Small intestine (tissue), 7 donors: ENCODE data around the gene LRRC56. TPM values are rescaled to one million over a fixed set of nuclear protein-coding genes. Genes with fewer than 3 reads are reported as not detected.

Source experiments
- DNase-seq, 2 donors: peaks; one replicate each; pipeline versions ENCODE4 v3.0.0 to v3.0.0-alpha.2; 2013
- FAIRE-seq: peaks from 2 replicates; lab custom pipeline; 2012; peaks lifted over from hg19 to GRCh38; lab: Jason Lieb, UNC
- H3K27ac ChIP-seq, 3 donors: one replicate each; pipeline ENCODE4 v1.5.1; 2013; ENCODE audit warnings: low read length in 2 of 3, mild to moderate bottlenecking in 2 of 3, control low read depth in 1 of 3, inconsistent platforms in 1 of 3, low read depth in 1 of 3, moderate library complexity in 1 of 3
- H3K27me3 ChIP-seq, 3 donors: one replicate each; pipeline ENCODE4 v1.6.1; 2013; ENCODE audit warnings: low read length in 3 of 3, inconsistent platforms in 1 of 3; ENCODE audit not compliant: control insufficient read depth in 3 of 3, insufficient read depth in 3 of 3
- H3K36me3 ChIP-seq, 3 donors: one replicate each; pipeline ENCODE4 v1.6.1; 2013; ENCODE audit warnings: low read length in 3 of 3, inconsistent platforms in 1 of 3, low read depth in 1 of 3, mild to moderate bottlenecking in 1 of 3, moderate library complexity in 1 of 3; ENCODE audit not compliant: control insufficient read depth in 3 of 3, insufficient read depth in 2 of 3
- H3K4me1 ChIP-seq, 3 donors: one replicate each; pipeline ENCODE4 v1.6.1; 2013; ENCODE audit warnings: low read length in 2 of 3, inconsistent platforms in 1 of 3, low read depth in 1 of 3, mild to moderate bottlenecking in 1 of 3, moderate library complexity in 1 of 3; ENCODE audit not compliant: control insufficient read depth in 3 of 3, insufficient read depth in 2 of 3
- H3K4me3 ChIP-seq, 3 donors: one replicate each; pipeline ENCODE4 v1.5.1; 2013; ENCODE audit warnings: low read length in 3 of 3, control low read depth in 1 of 3, inconsistent platforms in 1 of 3, low read depth in 1 of 3, mild to moderate bottlenecking in 1 of 3, moderate library complexity in 1 of 3
- H3K9me3 ChIP-seq, 2 donors: one replicate each; pipeline ENCODE4 v1.6.1; 2013; ENCODE audit warnings: low read depth in 1 of 2, low read length in 1 of 2; ENCODE audit not compliant: control insufficient read depth in 2 of 2, insufficient read depth in 1 of 2
- WGBS, 3 donors: extraction: QIAGEN DNeasy Blood & Tissue Kit; methylation state at CpG; one replicate each; pipeline ENCODE4 v1.1.7; 2013; 5-methylcytosine and 5-hydroxymethylcytosine counted together
- polyA plus RNA-seq, 4 donors: library from polyadenylated mRNA; stranded (reverse) in 3 of 4; unstranded in 1 of 4; fragments of 200-250 nt in 3 of 4; fragments of 120-200 nt in 1 of 4; gene quantifications; one replicate each; pipeline versions ENCODE4 v1.2.1 to v1.2.3, GENCODE V29; 2013
- donor health status: healthy with polysubstance abuse.
- donor health status: control.
- donor health status: control.
- donor health status: Bipolar disorder and iron deficiency.
- donor health status: healthy.

Gene LRRC56
- polyA plus RNA-seq, 4 donors, result 0.54 to 2.7 (median 1.0) TPM

- WGBS, 3 donors, result 94 to 97% (median 97%) methylated on average over 24 of the region's 24 CpGs
- H3K36me3 ChIP-seq, result peaks cover 15 to 87% (median 20%) of the 10 kb centered on the region in 3 donors
- no peaks in the 10 kb centered on the region for H3K27me3 ChIP-seq
- peaks cover 0 to 6% (median 0%) of the 10 kb centered on the region in 3 donors for H3K4me1 ChIP-seq
- no peaks in the 10 kb centered on the region for H3K9me3 ChIP-seq
- no peak overlapping the region for H3K4me3 ChIP-seq
- H3K27ac ChIP-seq, result no peak overlapping the region
- FAIRE-seq, result no peak
- no peak for DNase-seq
Observed at GRCh38 chr11:499201-500076, 37.9 kb upstream of the LRRC56 start.

GRCh38 chr11:501001-501682 is 36.2 kb upstream of the LRRC56 start:
- H3K36me3 ChIP-seq, result peaks cover 11 to 74% (median 14%) of the 10 kb centered on the region in 3 donors
- WGBS, 3 donors, result 94 to 97% (median 97%) methylated on average over 23 to 24 of the region's 24 CpGs
- no peak for FAIRE-seq

GRCh38 chr11:501683-502287 is 35.5 kb upstream of the LRRC56 start:
- no peak for FAIRE-seq
- Histone ChIP-seq H3K36me3 (peaks cover 11 to 67% (median 14%) of the 10 kb centered on the region in 3 donors), H3K27ac (no peak overlapping the region)

More at GRCh38 chr11:501001-501682, 36.2 kb upstream of the LRRC56 start:
- H3K9me3 ChIP-seq, result no peaks in the 10 kb centered on the region
- peaks cover 3 to 22% (median 7%) of the 10 kb centered on the region in 3 donors for H3K4me1 ChIP-seq
- no peak for DNase-seq
- H3K27ac ChIP-seq, result no peak overlapping the region
- no peak overlapping the region for H3K4me3 ChIP-seq
- no peaks in the 10 kb centered on the region for H3K27me3 ChIP-seq

GRCh38 chr11:502288-503178 is 34.8 kb upstream of the LRRC56 start:
- Histone ChIP-seq H3K4me3 (no peak overlapping the region), H3K27me3 (no peaks in the 10 kb centered on the region), H3K9me3 (no peaks in the 10 kb centered on the region), H3K27ac (no peak overlapping the region), H3K4me1 (peaks cover 3 to 22% (median 7%) of the 10 kb centered on the region in 3 donors), H3K36me3 (peaks cover 11 to 60% (median 11%) of the 10 kb centered on the region in 3 donors)
- DNase-seq (no peak), FAIRE-seq (no peak)
- WGBS, 3 donors, result 87 to 93% (median 87%) methylated on average over 8 to 10 of the region's 10 CpGs

More at GRCh38 chr11:501683-502287, 35.5 kb upstream of the LRRC56 start:
- no peak overlapping the region for H3K4me3 ChIP-seq
- H3K9me3 ChIP-seq, result no peaks in the 10 kb centered on the region
- 84 to 89% (median 88%) methylated on average over 17 to 19 of the region's 19 CpGs for WGBS, 3 donors
- no peak for DNase-seq
- no peaks in the 10 kb centered on the region for H3K27me3 ChIP-seq
- H3K4me1 ChIP-seq, result peaks cover 3 to 22% (median 7%) of the 10 kb centered on the region in 3 donors

GRCh38 chr11:503179-503981 is 33.9 kb upstream of the LRRC56 start:
- no peak for FAIRE-seq
- Histone ChIP-seq H3K4me3 (peak overlapping the region in 2 of 3 donors; percentile 31 to 51), H3K27me3 (no peaks in the 10 kb centered on the region), H3K9me3 (no peaks in the 10 kb centered on the region), H3K4me1 (peaks cover 3 to 26% (median 7%) of the 10 kb centered on the region in 3 donors), H3K36me3 (peaks cover 6 to 55% (median 8%) of the 10 kb centered on the region in 3 donors), H3K27ac (peak overlapping the region in 1 of 3 donors; percentile 50)
- no peak for DNase-seq
- 66 to 75% (median 74%) methylated on average over 23 to 24 of the region's 24 CpGs for WGBS, 3 donors

- H3K9me3 ChIP-seq, result no peaks in the 10 kb centered on the region
- DNase-seq, result peak in 1 of 2 donors; percentile 60
- peaks cover 3 to 26% (median 7%) of the 10 kb centered on the region in 3 donors for H3K4me1 ChIP-seq
- H3K4me3 ChIP-seq, result peak overlapping the region; percentile 31 to 51 (median 39)
- FAIRE-seq, result no peak
- peaks cover 4 to 52% (median 7%) of the 10 kb centered on the region in 3 donors for H3K36me3 ChIP-seq
- H3K27ac ChIP-seq, result peak overlapping the region in 1 of 3 donors; percentile 68
- WGBS, 3 donors, result 12 to 40% (median 33%) methylated on average over 63 to 72 of the region's 72 CpGs
- H3K27me3 ChIP-seq, result no peaks in the 10 kb centered on the region
Observed at GRCh38 chr11:504053-504993, 33.0 kb upstream of the LRRC56 start.
